ENCODE data around the gene LRFN5. TPM values are rescaled to one million over a fixed set of nuclear protein-coding genes. Genes with fewer than 3 reads are reported as not detected.

The LRFN5 gene
- total RNA-seq, 1 experiment from 2014 or later = 9.8 TPM

DNA sequence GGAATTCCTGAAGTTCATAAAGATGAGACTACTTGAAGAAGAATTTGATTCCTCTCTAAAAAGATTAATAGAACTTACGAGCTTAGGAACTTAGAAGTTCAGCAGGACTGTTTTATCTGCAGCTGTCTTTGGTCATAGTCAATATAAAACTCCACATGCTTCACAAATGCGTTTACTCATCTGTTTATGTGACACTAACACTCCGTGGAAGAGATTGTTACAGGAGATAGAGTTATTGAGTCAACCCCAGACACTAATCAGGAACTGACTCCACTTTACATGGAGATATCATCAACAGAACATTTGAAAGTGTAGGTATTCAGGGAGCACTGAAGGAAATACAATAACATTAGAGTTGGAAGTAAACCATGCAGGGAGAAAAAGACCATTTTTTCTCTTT lies 92.8 kb downstream of the LRFN5 start:
- ATAC-seq = no peak
- CTCF ChIA-PET = no interaction called here

GRCh38 chr14:41718477-41719166 lies 111.9 kb downstream of the LRFN5 start:
- in situ Hi-C loops (cut with HindIII; ENCODE audit: low pct_unique_long_range_greater_than_20kb, low sequenced_read_pairs) = no loop called here
- no peak for ATAC-seq

More for the DNA sequence above, 92.8 kb downstream of the LRFN5 start:
- H3K4me1 ChIP-seq (ENCODE audit: control insufficient read depth, insufficient read depth, low read length) = no peaks in the 10 kb centered on the region
- no peaks in the 10 kb centered on the region for H3K36me3 ChIP-seq (ENCODE audit: control insufficient read depth, insufficient read depth, low read length)
- intact Hi-C loops (cut with micrococcal nuclease; ENCODE audit: unreplicated experiment) (no loop called here), in situ Hi-C loops (cut with HindIII; ENCODE audit: low pct_unique_long_range_greater_than_20kb, low sequenced_read_pairs) (no loop called here)
- no peak overlapping the region for H3K27ac ChIP-seq (ENCODE audit: low read length)
- no peaks in the 10 kb centered on the region for H3K9me3 ChIP-seq (ENCODE audit: control insufficient read depth, insufficient read depth, low read depth, low read length)
- H3K27me3 ChIP-seq (ENCODE audit: control insufficient read depth, insufficient read depth, low read length) = no peaks in the 10 kb centered on the region
- TF ChIP-seq POLR2AphosphoS5 (IDR thresholded peaks at IDR 0.05; ENCODE audit: low read depth, low read length) (no peak), SIN3A (IDR thresholded peaks at IDR 0.05; ENCODE audit: borderline replicate concordance, insufficient read depth, low read depth, low read length) (no peak), CTCF (IDR thresholded peaks at IDR 0.05) (no peak), REST (IDR thresholded peaks at IDR 0.05; ENCODE audit: insufficient read depth in 1 of 2, low read depth in 2 of 2, low read length in 1 of 2) (no peak), TCF7L2 (IDR thresholded peaks at IDR 0.05; ENCODE audit: low read depth, low read length) (no peak)
- no peak for DNase-seq (ENCODE audit: low read depth, low spot score)
- BruUV-seq (replicated peaks) = no TSS peak
- POLR2A ChIA-PET = no interaction called here
- H3K4me3 ChIP-seq (ENCODE audit: low read depth in 2 of 2, low read length in 2 of 2) = no peak overlapping the region

More at GRCh38 chr14:41718477-41719166, 111.9 kb downstream of the LRFN5 start:
- intact Hi-C loops (cut with micrococcal nuclease; ENCODE audit: unreplicated experiment) = no loop called here
- TF ChIP-seq TCF7L2 (IDR thresholded peaks at IDR 0.05; ENCODE audit: low read depth, low read length) (no peak), SIN3A (IDR thresholded peaks at IDR 0.05; ENCODE audit: borderline replicate concordance, insufficient read depth, low read depth, low read length) (no peak), REST (IDR thresholded peaks at IDR 0.05; ENCODE audit: insufficient read depth in 1 of 2, low read depth in 2 of 2, low read length in 1 of 2) (no peak), POLR2AphosphoS5 (IDR thresholded peaks at IDR 0.05; ENCODE audit: low read depth, low read length) (no peak), CTCF (IDR thresholded peaks at IDR 0.05) (no peak)
- Histone ChIP-seq H3K4me1 (ENCODE audit: control insufficient read depth, insufficient read depth, low read length) (no peaks in the 10 kb centered on the region), H3K9me3 (ENCODE audit: control insufficient read depth, insufficient read depth, low read depth, low read length) (no peaks in the 10 kb centered on the region), H3K4me3 (ENCODE audit: low read depth in 2 of 2, low read length in 2 of 2) (no peak overlapping the region), H3K36me3 (ENCODE audit: control insufficient read depth, insufficient read depth, low read length) (no peaks in the 10 kb centered on the region), H3K27ac (ENCODE audit: low read length) (no peak overlapping the region), H3K27me3 (ENCODE audit: control insufficient read depth, insufficient read depth, low read length) (no peaks in the 10 kb centered on the region)
- ChIA-PET POLR2A (no interaction called here), CTCF (no interaction called here)
- DNase-seq (ENCODE audit: low read depth, low spot score) = no peak
- no TSS peak for BruUV-seq (replicated peaks)

Data from Panc1 (cell line).